Small intestine (tissue), 7 donors: Measurements from ENCODE around the gene ITGA5. TPM values are rescaled to one million over a fixed set of nuclear protein-coding genes. Genes with fewer than 3 reads are reported as not detected.

Experiments
- DNase-seq, 2 donors: peaks; one replicate each; pipeline versions ENCODE4 v3.0.0 to v3.0.0-alpha.2; 2013
- FAIRE-seq: peaks from 2 replicates; lab custom pipeline; 2012; peaks lifted over from hg19 to GRCh38; lab: Jason Lieb, UNC
- H3K27ac ChIP-seq, 3 donors: one replicate each; pipeline ENCODE4 v1.5.1; 2013; ENCODE audit warnings: low read length in 2 of 3, mild to moderate bottlenecking in 2 of 3, control low read depth in 1 of 3, inconsistent platforms in 1 of 3, low read depth in 1 of 3, moderate library complexity in 1 of 3
- H3K27me3 ChIP-seq, 3 donors: one replicate each; pipeline ENCODE4 v1.6.1; 2013; ENCODE audit warnings: low read length in 3 of 3, inconsistent platforms in 1 of 3; ENCODE audit not compliant: control insufficient read depth in 3 of 3, insufficient read depth in 3 of 3
- H3K36me3 ChIP-seq, 3 donors: one replicate each; pipeline ENCODE4 v1.6.1; 2013; ENCODE audit warnings: low read length in 3 of 3, inconsistent platforms in 1 of 3, low read depth in 1 of 3, mild to moderate bottlenecking in 1 of 3, moderate library complexity in 1 of 3; ENCODE audit not compliant: control insufficient read depth in 3 of 3, insufficient read depth in 2 of 3
- H3K4me1 ChIP-seq, 3 donors: one replicate each; pipeline ENCODE4 v1.6.1; 2013; ENCODE audit warnings: low read length in 2 of 3, inconsistent platforms in 1 of 3, low read depth in 1 of 3, mild to moderate bottlenecking in 1 of 3, moderate library complexity in 1 of 3; ENCODE audit not compliant: control insufficient read depth in 3 of 3, insufficient read depth in 2 of 3
- H3K4me3 ChIP-seq, 3 donors: one replicate each; pipeline ENCODE4 v1.5.1; 2013; ENCODE audit warnings: low read length in 3 of 3, control low read depth in 1 of 3, inconsistent platforms in 1 of 3, low read depth in 1 of 3, mild to moderate bottlenecking in 1 of 3, moderate library complexity in 1 of 3
- H3K9me3 ChIP-seq, 2 donors: one replicate each; pipeline ENCODE4 v1.6.1; 2013; ENCODE audit warnings: low read depth in 1 of 2, low read length in 1 of 2; ENCODE audit not compliant: control insufficient read depth in 2 of 2, insufficient read depth in 1 of 2
- WGBS, 3 donors: extraction: QIAGEN DNeasy Blood & Tissue Kit; methylation state at CpG; one replicate each; pipeline ENCODE4 v1.1.7; 2013; 5-methylcytosine and 5-hydroxymethylcytosine counted together
- polyA plus RNA-seq, 4 donors: library from polyadenylated mRNA; stranded (reverse) in 3 of 4; unstranded in 1 of 4; fragments of 200-250 nt in 3 of 4; fragments of 120-200 nt in 1 of 4; gene quantifications; one replicate each; pipeline versions ENCODE4 v1.2.1 to v1.2.3, GENCODE V29; 2013
- donor health status: healthy with polysubstance abuse.
- donor health status: control.
- donor health status: control.
- donor health status: Bipolar disorder and iron deficiency.
- donor health status: healthy.

The ITGA5 gene
- polyA plus RNA-seq, 4 donors, result 1.8 to 60.7 (median 7.9) TPM

DNA sequence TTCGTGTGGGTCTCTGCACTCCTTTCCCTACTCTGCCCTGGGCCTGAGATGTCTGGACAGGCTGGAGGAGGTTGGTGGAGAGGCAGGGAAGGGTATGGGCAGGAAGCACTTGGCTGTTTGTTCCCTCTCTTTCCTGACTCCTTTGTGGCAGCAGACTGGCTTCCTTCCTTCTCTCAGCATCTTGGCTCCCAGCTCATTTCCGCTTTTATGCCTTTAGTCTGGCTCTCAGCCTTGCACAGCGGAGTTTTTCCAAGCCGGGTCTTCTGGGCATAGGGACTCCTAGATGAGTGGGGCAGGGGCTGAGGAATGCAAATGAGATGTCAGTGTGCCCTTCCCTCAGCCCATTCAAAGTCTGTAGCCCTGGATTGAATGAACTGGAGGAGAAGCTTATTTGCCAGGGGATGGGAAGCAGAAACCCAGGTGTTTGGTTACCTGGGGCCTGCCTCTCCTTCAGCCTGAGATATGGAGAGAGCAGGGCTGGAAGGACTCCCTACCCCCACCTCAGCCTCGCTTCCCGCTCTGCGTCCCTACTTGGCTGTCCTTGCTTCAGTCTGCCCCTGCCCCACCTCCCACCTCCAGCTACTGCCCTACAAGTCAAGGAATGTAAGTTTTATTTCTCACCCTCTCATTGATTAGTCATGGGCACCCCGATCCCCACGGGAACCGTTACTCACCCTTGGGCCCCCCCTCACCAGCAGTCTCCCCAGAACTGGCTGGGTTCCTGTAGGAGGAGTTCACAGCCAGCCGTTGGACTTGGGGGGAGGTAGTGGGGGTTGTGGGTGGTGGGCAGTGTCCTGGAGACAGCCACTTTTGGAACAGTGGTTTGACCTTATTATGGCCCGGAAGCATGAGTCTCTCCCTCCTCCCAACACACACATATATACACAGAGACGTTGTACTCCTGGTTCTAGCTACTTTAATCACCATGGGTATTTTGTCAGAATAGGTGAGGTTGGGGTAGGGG is 9.3 kb upstream of the ITGA5 start:
- no peak for FAIRE-seq
- DNase-seq, result no peak
- Histone ChIP-seq H3K36me3 (no peaks in the 10 kb centered on the region), H3K4me1 (peaks cover 0 to 24% (median 10%) of the 10 kb centered on the region in 3 donors), H3K9me3 (no peaks in the 10 kb centered on the region), H3K4me3 (no peak overlapping the region), H3K27me3 (peaks cover 0 to 21% (median 0%) of the 10 kb centered on the region in 3 donors), H3K27ac (peak overlapping the region in 2 of 3 donors; percentile 22 to 83)
- WGBS, 3 donors, result 45 to 58% (median 54%) methylated on average over 13 of the region's 13 CpGs

DNA sequence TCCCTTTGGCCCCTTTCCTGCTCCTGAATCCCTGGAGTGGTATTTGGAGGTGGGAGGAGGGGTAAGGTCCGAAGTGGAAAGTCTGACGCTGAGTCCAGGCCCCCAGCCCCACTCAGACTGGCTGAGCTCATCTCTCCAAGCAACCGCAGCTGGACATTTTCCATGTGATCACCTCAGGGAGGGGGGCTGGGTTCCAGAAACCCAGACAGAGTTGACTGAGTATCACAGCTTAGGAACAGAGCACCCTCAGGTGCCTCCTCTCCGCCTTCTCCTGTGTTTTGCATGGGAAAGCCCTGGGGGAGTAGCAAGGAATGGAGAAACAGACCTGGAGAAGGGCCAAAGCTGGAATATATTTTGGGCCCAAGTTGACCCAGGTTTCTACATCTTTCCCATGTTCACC is 8.0 kb upstream of the ITGA5 start:
- Histone ChIP-seq H3K4me3 (no peak overlapping the region), H3K27ac (peak overlapping the region in 1 of 3 donors; percentile 83), H3K36me3 (no peaks in the 10 kb centered on the region), H3K9me3 (no peaks in the 10 kb centered on the region), H3K27me3 (peaks cover 0 to 29% (median 0%) of the 10 kb centered on the region in 3 donors), H3K4me1 (peaks cover 0 to 19% (median 10%) of the 10 kb centered on the region in 3 donors)
- WGBS, 3 donors, result 63 to 77% (median 74%) methylated on average over 4 of the region's 4 CpGs
- DNase-seq, result no peak
- FAIRE-seq, result no peak

DNA sequence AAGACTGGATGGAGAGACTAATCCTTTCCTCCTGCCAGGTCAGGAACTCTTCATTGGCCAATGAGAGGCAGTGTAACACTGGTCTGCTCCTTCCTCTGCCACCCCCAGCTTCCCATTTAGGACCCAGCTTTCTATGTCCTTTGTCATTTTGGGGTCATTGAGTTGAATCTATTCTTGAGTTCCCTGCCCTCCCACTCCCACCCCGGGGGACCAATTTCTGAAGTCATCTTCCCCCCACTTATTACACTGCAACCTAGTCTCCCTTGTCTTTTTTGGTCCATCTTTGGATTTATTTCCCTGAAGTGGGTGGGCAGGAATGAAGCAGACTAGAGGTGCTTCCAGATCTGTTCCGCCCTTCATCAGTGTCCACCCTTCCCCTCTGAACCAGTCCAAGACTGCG is 7.6 kb upstream of the ITGA5 start:
- no peak for FAIRE-seq
- Histone ChIP-seq H3K9me3 (no peaks in the 10 kb centered on the region), H3K27me3 (peaks cover 0 to 33% (median 0%) of the 10 kb centered on the region in 3 donors), H3K4me1 (peaks cover 0 to 15% (median 8%) of the 10 kb centered on the region in 3 donors), H3K4me3 (no peak overlapping the region), H3K27ac (peak overlapping the region in 1 of 3 donors; percentile 22), H3K36me3 (no peaks in the 10 kb centered on the region)
- 78 to 89% (median 84%) methylated on average over 3 of the region's 3 CpGs for WGBS, 3 donors
- DNase-seq, result no peak

DNA sequence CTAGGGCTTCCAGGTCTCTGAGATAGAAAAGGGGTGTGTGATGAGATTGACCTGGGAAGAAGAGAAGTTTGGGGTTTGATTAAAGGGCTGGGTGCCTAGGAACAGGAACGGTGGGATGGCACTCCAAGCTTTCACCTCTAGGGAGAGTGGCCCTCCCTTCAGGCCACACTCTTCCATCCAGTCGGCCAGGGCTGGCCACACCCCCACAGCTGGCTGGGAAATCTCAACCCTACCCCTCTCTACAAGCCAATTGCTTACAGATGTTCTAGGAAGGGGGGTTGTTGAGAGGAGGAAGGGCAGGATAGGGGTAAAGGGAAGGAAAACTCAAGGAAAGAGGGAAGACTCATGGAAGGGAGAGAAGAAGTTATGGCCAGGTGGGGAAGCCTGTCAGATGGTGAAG is 6.6 kb upstream of the ITGA5 start:
- H3K4me1 ChIP-seq, result peaks cover 0 to 14% (median 7%) of the 10 kb centered on the region in 3 donors
- no peak for DNase-seq
- no peak overlapping the region for H3K27ac ChIP-seq
- WGBS, 3 donors, result 16 to 35% (median 34%) methylated on average over 2 of the region's 2 CpGs
- peaks cover 0 to 42% (median 2%) of the 10 kb centered on the region in 3 donors for H3K27me3 ChIP-seq
- H3K9me3 ChIP-seq, result no peaks in the 10 kb centered on the region
- no peaks in the 10 kb centered on the region for H3K36me3 ChIP-seq
- H3K4me3 ChIP-seq, result no peak overlapping the region
- FAIRE-seq, result no peak

DNA sequence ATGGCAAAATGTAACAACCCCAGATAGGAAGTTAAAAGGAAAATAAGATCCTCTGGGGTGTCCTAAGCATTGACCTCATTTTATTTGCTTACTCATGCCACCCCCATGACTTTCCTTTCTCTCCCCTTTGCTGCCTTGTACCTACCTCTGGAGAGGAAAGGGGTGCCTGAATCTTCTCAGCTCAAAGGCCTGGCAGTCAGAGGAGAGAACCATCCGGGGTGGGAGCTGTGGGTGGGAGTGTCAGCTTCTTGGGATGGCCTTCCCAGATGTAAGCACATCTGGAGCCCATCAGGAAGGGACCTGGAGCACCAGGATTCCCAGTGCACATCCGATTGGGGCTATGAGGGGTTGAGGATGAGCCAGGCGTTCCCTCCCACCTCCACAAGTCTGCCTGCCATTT is 5.2 kb upstream of the ITGA5 start:
- DNase-seq (no peak), FAIRE-seq (no peak)
- H3K36me3 ChIP-seq, result no peaks in the 10 kb centered on the region
- H3K27ac ChIP-seq, result no peak overlapping the region
- 56 to 66% (median 62%) methylated on average over 3 of the region's 3 CpGs for WGBS, 3 donors
- H3K9me3 ChIP-seq, result no peaks in the 10 kb centered on the region
- peaks cover 0 to 15% (median 3%) of the 10 kb centered on the region in 3 donors for H3K4me1 ChIP-seq
- H3K4me3 ChIP-seq, result no peak overlapping the region
- peaks cover 0 to 55% (median 2%) of the 10 kb centered on the region in 3 donors for H3K27me3 ChIP-seq

DNA sequence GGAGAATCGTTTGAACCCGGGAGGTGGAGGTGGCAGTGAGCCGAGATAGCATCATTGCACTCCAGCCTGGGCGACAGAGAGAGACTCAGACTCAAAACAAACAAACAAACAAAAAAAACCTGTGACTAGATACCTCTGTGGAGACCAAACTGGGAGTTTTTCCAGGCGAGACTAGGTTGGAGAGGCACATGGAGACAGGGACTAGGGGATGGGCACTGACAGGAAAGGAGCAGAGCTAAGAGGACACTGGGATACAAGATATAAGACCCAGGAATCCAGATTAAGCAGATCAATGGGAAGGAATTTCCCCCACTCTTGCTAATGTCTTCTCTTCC is 4.7 kb upstream of the ITGA5 start:
- no peak overlapping the region for H3K27ac ChIP-seq
- no peak overlapping the region for H3K4me3 ChIP-seq
- peaks cover 0 to 60% (median 2%) of the 10 kb centered on the region in 3 donors for H3K27me3 ChIP-seq
- FAIRE-seq (no peak), DNase-seq (no peak)
- H3K36me3 ChIP-seq, result no peaks in the 10 kb centered on the region
- H3K4me1 ChIP-seq, result peaks cover 0 to 13% (median 0%) of the 10 kb centered on the region in 3 donors
- no peaks in the 10 kb centered on the region for H3K9me3 ChIP-seq
- 30 to 68% (median 36%) methylated on average over 5 of the region's 5 CpGs for WGBS, 3 donors

DNA sequence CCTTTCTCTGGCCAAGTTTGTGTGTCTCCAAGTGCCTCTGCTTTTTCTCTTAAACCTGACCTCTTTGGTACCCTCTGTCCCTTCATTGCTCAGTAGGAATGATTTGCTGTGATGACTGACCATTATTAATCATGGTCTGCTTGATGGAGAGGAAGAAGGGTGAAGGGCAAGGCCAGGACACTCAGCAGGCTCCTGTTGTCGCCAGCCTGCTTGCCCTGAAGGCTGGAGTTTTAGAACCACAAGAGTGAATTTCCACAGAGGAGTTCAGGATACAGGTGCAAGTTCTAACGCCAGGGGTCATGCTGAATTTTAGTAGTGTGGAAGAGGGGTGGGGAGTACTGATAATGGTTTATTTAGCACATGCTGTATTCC is 2.8 kb upstream of the ITGA5 start:
- peak overlapping the region in 1 of 3 donors; percentile 86 for H3K27ac ChIP-seq
- FAIRE-seq, result no peak

DNA sequence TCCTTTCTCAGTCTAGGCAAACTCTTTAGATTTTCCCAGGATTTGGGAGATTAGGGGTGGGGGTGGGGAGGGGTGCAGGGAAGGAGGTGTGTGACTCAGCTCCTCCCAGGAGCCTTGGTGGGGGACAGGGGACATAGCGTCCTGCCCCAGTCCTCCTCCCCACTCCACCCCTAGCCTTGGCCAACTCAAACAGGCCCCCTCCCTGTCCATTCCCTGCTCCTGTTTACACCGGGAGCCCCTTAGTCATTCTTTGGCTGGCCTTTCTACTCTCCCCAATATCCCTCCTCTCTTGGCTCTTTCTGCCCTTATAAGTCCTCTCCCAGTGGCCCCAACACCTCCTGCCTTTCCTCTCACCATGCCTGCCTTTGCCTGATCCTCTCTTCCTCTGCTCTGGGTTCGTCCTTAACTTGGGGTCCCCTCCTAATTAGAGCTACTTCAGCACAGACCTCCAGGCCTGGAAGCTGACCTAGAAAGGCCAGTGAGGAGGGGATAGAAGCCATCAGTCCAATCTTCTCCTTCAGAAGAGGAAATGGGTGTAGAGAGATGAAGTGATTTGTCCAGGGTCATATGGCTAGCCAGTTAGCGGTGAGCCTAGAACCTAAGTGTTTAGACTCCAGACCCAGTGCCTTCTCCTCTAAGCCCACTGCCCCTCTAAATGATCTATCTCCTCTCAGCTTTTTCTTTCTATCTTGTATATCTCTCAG is 2.3 kb upstream of the ITGA5 start:
- H3K4me3 ChIP-seq, result no peak overlapping the region
- DNase-seq (no peak), FAIRE-seq (no peak)
- peaks cover 0 to 77% (median 2%) of the 10 kb centered on the region in 3 donors for H3K27me3 ChIP-seq
- H3K36me3 ChIP-seq, result no peaks in the 10 kb centered on the region
- H3K27ac ChIP-seq, result peak overlapping the region in 1 of 3 donors; percentile 86
- H3K4me1 ChIP-seq, result peaks cover 0 to 8% (median 0%) of the 10 kb centered on the region in 3 donors
- WGBS, 3 donors, result 55 to 74% (median 69%) methylated on average over 3 to 4 of the region's 4 CpGs
- no peaks in the 10 kb centered on the region for H3K9me3 ChIP-seq

More for the DNA sequence above, 2.8 kb upstream of the ITGA5 start:
- Histone ChIP-seq H3K4me1 (peaks cover 0 to 8% (median 0%) of the 10 kb centered on the region in 3 donors), H3K9me3 (no peaks in the 10 kb centered on the region), H3K27me3 (peaks cover 0 to 74% (median 2%) of the 10 kb centered on the region in 3 donors), H3K4me3 (no peak overlapping the region), H3K36me3 (no peaks in the 10 kb centered on the region)
- no peak for DNase-seq
- WGBS, 3 donors, result 43 to 66% (median 52%) methylated on average over 2 of the region's 2 CpGs
